Spleen (tissue), 11 donors: ENCODE results near the gene POC5. TPM values are rescaled to one million over a fixed set of nuclear protein-coding genes. Genes with fewer than 3 reads are reported as not detected.
A peak's percentile ranks its signal among the peaks of the same experiment; 100 is the strongest.

Experiments
- DNase-seq: peaks from one replicate; pipeline ENCODE4 v3.0.0-alpha.2; 2020
- H3K27ac ChIP-seq, 8 donors: fragments of 200-600 bp; sonication (generic) in 7 of 8; 1 replicate in 4 of 8; 2 replicates in 4 of 8; pipeline versions ENCODE4 v1.5.0 to v1.8.0; 2016 to 2021; ENCODE audit warnings: inconsistent platforms in 4 of 8, mild to moderate bottlenecking in 4 of 8, moderate library complexity in 1 of 8
- H3K27me3 ChIP-seq, 7 donors: fragments of 200-600 bp; sonication (generic) in 6 of 7; replicated peaks in 1 of 7; 1 replicate in 4 of 7; 2 replicates in 3 of 7; pipeline versions ENCODE4 v1.5.0 to v1.8.0; 2016 to 2021; ENCODE audit warnings: inconsistent platforms in 3 of 7, mild to moderate bottlenecking in 1 of 7
- H3K36me3 ChIP-seq, 6 donors: fragments of 200-600 bp; sonication (generic) in 5 of 6; 1 replicate in 4 of 6; 2 replicates in 2 of 6; pipeline versions ENCODE4 v1.5.0 to v1.8.0; 2016 to 2021; ENCODE audit warnings: inconsistent platforms in 2 of 6
- H3K4me1 ChIP-seq, 6 donors: fragments of 200-600 bp; sonication (generic) in 5 of 6; 1 replicate in 3 of 6; 2 replicates in 3 of 6; pipeline versions ENCODE4 v1.5.0 to v1.8.0; 2016 to 2021; ENCODE audit warnings: inconsistent platforms in 3 of 6
- H3K4me3 ChIP-seq, 8 donors: fragments of 200-600 bp; sonication (generic) in 7 of 8; 1 replicate in 4 of 8; 2 replicates in 4 of 8; pipeline versions ENCODE4 v1.5.0 to v1.8.0; 2016 to 2021; ENCODE audit warnings: inconsistent platforms in 4 of 8, mild to moderate bottlenecking in 4 of 8, moderate library complexity in 2 of 8
- H3K9me3 ChIP-seq, 8 donors: fragments of 200-600 bp; sonication (generic) in 7 of 8; 1 replicate in 4 of 8; 2 replicates in 4 of 8; pipeline versions ENCODE4 v1.5.0 to v1.8.0; 2016 to 2021; ENCODE audit warnings: inconsistent platforms in 4 of 8
- POLR2A ChIP-seq, 3 donors: fragments of 450-650 bp; IDR thresholded peaks; one replicate each; pipeline ENCODE4 v1.5.1; 2017; ENCODE audit warnings: antibody characterized with exemption in 3 of 3, mild to moderate bottlenecking in 1 of 3
- POLR2AphosphoS5 ChIP-seq, 3 donors: sonication (generic); formaldehyde crosslinking; IDR thresholded peaks; one replicate each; pipeline ENCODE4 v1.5.1; 2017; ENCODE audit warnings: antibody characterized with exemption in 3 of 3
- WGBS, 5 donors: extraction: QIAGEN DNeasy Blood & Tissue Kit in 3 of 5; methylation state at CpG; one replicate each; pipeline versions ENCODE4 v1.1.5 to v1.1.7; 2013 to 2018; 5-methylcytosine and 5-hydroxymethylcytosine counted together
- intact Hi-C: fragments of 100-400 bp; cut with DNase I; formaldehyde crosslinking; loops from one replicate; pipeline ENCODE4 v1.15.0; 2023; ENCODE audit warnings: low total_unique reads
- polyA plus RNA-seq, 3 donors: library from polyadenylated mRNA; stranded (reverse); fragments of 200-250 nt; gene quantifications; one replicate each; pipeline ENCODE4 v1.2.1, GENCODE V29; 2013
- total RNA-seq, 7 donors: library from RNA; depleted of rRNA in 3 of 7; stranded (reverse); fragments of >200 nt in 3 of 7; fragmentation: NEBNext Ultra II Directional in 4 of 7; extraction: Animal tissue kit (Norgen Biotek cat#: 25700) in 4 of 7; gene quantifications; one replicate each; pipeline versions ENCODE4 v1.1.0 to v1.2.1, GENCODE V29; 2016 to 2021
- TF ChIP-seq, protein P1 (sequence below), 11 experiments: fragments of 200-600 bp in 7 of 11; fragments of 450-650 bp in 4 of 11; sonication (generic) in 4 of 11; IDR thresholded peaks in 8 of 11; conservative IDR thresholded peaks in 3 of 11; 1 replicate in 7 of 11; 2 replicates in 4 of 11; pipeline versions ENCODE4 v1.4.0 to v1.8.0; 2016 to 2021; ENCODE audit warnings: antibody characterized with exemption in 11 of 11, inconsistent platforms in 4 of 11, mild to moderate bottlenecking in 1 of 11
- donor health status: healthy with polysubstance abuse.
- donor health status: DM: no; HTN: no; CAD: no; lungs with moderate emphysema.
- donor health status: DM: no; HTN: no; CAD: no.
- donor health status: Bipolar disorder and iron deficiency.
- donor health status: healthy.
- donor health status: DM: no; HTN: no; CAD: no.
- donor health status: DM: yes; HTN: yes; CAD: no.

Gene POC5
- total and polyA plus RNA-seq, 10 donors = 11.2 to 36.0 (median 15.3) TPM

DNA sequence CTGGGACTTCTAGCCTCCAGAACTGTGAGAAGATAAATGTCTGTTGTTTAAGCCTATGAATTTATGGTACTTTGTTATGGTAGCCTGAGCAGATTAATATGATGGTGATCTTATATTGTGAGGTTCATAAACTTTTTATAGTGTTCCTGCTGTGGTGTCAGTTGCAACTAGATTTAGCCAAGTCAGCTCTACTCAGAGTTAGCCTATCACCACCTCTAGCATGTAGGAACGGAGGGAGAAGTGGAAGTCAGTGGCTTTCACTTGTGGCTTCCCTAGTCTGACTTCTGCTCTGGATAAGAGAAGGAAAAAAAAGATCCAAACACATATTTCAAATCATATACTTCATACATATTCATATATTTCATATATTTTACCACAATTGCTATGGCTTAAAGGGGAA lies 6.6 kb downstream of the POC5 start:
- H3K4me1 ChIP-seq = peaks cover under 1 to 56% (median 23%) of the 10 kb centered on the region in 6 donors
- TF ChIP-seq POLR2AphosphoS5 (IDR thresholded peaks at IDR 0.05) (no peak), POLR2A (IDR thresholded peaks at IDR 0.05) (no peak)
- TF ChIP-seq, protein P1, sequence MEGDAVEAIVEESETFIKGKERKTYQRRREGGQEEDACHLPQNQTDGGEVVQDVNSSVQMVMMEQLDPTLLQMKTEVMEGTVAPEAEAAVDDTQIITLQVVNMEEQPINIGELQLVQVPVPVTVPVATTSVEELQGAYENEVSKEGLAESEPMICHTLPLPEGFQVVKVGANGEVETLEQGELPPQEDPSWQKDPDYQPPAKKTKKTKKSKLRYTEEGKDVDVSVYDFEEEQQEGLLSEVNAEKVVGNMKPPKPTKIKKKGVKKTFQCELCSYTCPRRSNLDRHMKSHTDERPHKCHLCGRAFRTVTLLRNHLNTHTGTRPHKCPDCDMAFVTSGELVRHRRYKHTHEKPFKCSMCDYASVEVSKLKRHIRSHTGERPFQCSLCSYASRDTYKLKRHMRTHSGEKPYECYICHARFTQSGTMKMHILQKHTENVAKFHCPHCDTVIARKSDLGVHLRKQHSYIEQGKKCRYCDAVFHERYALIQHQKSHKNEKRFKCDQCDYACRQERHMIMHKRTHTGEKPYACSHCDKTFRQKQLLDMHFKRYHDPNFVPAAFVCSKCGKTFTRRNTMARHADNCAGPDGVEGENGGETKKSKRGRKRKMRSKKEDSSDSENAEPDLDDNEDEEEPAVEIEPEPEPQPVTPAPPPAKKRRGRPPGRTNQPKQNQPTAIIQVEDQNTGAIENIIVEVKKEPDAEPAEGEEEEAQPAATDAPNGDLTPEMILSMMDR (IDR thresholded peaks at IDR 0.05 in 8 of 11, conservative IDR thresholded peaks at IDR 0.05 in 3 of 11) = no peak
- DNase-seq = no peak
- H3K4me3 ChIP-seq = no peak overlapping the region
- intact Hi-C loops = no loop called here
- H3K36me3 ChIP-seq = peaks cover 0 to 82% (median 25%) of the 10 kb centered on the region in 6 donors
- no peaks in the 10 kb centered on the region for H3K27me3 ChIP-seq
- WGBS, 5 donors = 28 to 61% (median 44%) methylated on average over 1 of the region's 1 CpG
- no peaks in the 10 kb centered on the region for H3K9me3 ChIP-seq
- H3K27ac ChIP-seq = peak overlapping the region in 2 of 8 donors; percentile 2 to 40

- Histone ChIP-seq H3K27me3 (no peaks in the 10 kb centered on the region), H3K4me1 (peaks cover 0 to 31% (median 11%) of the 10 kb centered on the region in 6 donors), H3K36me3 (peaks cover 0 to 89% (median 35%) of the 10 kb centered on the region in 6 donors), H3K27ac (no peak overlapping the region), H3K4me3 (no peak overlapping the region), H3K9me3 (no peaks in the 10 kb centered on the region)
- intact Hi-C loops = no loop called here
- WGBS, 5 donors = 80 to 97% (median 89%) methylated on average over 1 of the region's 1 CpG
- DNase-seq = no peak
- TF ChIP-seq POLR2A (IDR thresholded peaks at IDR 0.05) (no peak), POLR2AphosphoS5 (IDR thresholded peaks at IDR 0.05) (no peak)
- TF ChIP-seq, protein P1 (IDR thresholded peaks at IDR 0.05 in 8 of 11, conservative IDR thresholded peaks at IDR 0.05 in 3 of 11) = no peak
Measured at GRCh38 chr5:75707911-75708509, 9.2 kb downstream of the POC5 start.

DNA sequence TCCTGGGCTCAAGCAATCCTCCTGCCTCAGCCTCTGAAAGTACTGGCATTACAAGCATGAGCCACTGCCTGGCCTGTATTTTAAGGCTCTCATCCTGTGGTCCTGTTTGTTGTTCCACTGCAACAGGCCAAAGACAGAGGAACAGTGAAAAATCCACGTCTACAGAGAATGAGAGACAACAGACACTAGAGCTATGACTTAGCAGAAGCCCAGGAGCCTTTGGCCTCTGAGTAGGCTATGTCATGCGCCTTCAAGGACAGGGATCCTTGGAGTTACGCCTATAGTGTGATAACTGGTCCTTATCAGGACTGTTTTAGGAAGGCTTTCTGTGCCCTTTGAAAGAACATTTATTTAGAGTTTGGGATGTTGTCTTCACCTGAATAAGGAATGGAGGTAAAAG lies 10.5 kb downstream of the POC5 start:
- H3K4me1 ChIP-seq = peaks cover 0 to 21% (median 9%) of the 10 kb centered on the region in 6 donors
- WGBS, 5 donors = 87 to 97% (median 93%) methylated on average over 3 of the region's 3 CpGs
- no peak for DNase-seq

GRCh38 chr5:75706016-75706415 lies 11.2 kb downstream of the POC5 start:
- peaks cover 0 to 13% (median 5%) of the 10 kb centered on the region in 6 donors for H3K4me1 ChIP-seq
- TF ChIP-seq, protein P1 (IDR thresholded peaks at IDR 0.05 in 8 of 11, conservative IDR thresholded peaks at IDR 0.05 in 3 of 11) = no peak
- TF ChIP-seq POLR2AphosphoS5 (IDR thresholded peaks at IDR 0.05) = no peak
- no peak for TF ChIP-seq POLR2A (IDR thresholded peaks at IDR 0.05)
- H3K36me3 ChIP-seq = peaks cover 0 to 87% (median 45%) of the 10 kb centered on the region in 6 donors
- no peak overlapping the region for H3K4me3 ChIP-seq
- WGBS, 5 donors = 45 to 75% (median 70%) methylated on average over 1 of the region's 1 CpG
- no peak overlapping the region for H3K27ac ChIP-seq
- intact Hi-C loops = no loop called here
- no peaks in the 10 kb centered on the region for H3K27me3 ChIP-seq
- no peak for DNase-seq
- no peaks in the 10 kb centered on the region for H3K9me3 ChIP-seq

More for the DNA sequence above, 10.5 kb downstream of the POC5 start:
- intact Hi-C loops = no loop called here
- TF ChIP-seq POLR2A (IDR thresholded peaks at IDR 0.05) (no peak), POLR2AphosphoS5 (IDR thresholded peaks at IDR 0.05) (no peak)
- TF ChIP-seq, protein P1 (IDR thresholded peaks at IDR 0.05 in 8 of 11, conservative IDR thresholded peaks at IDR 0.05 in 3 of 11) = no peak
- Histone ChIP-seq H3K36me3 (peaks cover 0 to 89% (median 43%) of the 10 kb centered on the region in 6 donors), H3K4me3 (no peak overlapping the region), H3K27ac (no peak overlapping the region), H3K27me3 (no peaks in the 10 kb centered on the region), H3K9me3 (no peaks in the 10 kb centered on the region)
